B cell (primary cell): Measurements from ENCODE around the gene PARD6G. TPM values are rescaled to one million over a fixed set of nuclear protein-coding genes. Genes with fewer than 3 reads are reported as not detected.
A peak's percentile ranks its signal among the peaks of the same experiment; 100 is the strongest.

Experiments used
- ATAC-seq: fragments of 200-7000 bp; cut with Tn5 transposase; one replicate; pipeline ENCODE4 v1.10.0; 2021; ENCODE audit warnings: low read depth, mild to moderate bottlenecking, moderate number of reproducible peaks, moderate library complexity
- CTCF ChIA-PET: fragments of 350-600 bp; sonication (Branson Sonifier 250); formaldehyde crosslinking; loops from one replicate; lab custom pipeline; 2021; ENCODE audit warnings: antibody characterized with exemption, inconsistent platforms; lab: Charles Lee
- POLR2A ChIA-PET: fragments of 350-600 bp; sonication (Branson Sonifier 250); formaldehyde crosslinking; loops from one replicate; lab custom pipeline; 2021; ENCODE audit warnings: antibody characterized with exemption; lab: Charles Lee
- DNase-seq: peaks from one replicate; pipeline ENCODE4 v3.0.0; 2013
- H2AFZ ChIP-seq: 2 replicates; pipeline ENCODE4 v1.6.1; 2012; ENCODE audit warnings: mild to moderate bottlenecking, low read depth, low read length; ENCODE audit not compliant: insufficient read depth, poor library complexity, severe bottlenecking
- H3K27ac ChIP-seq, 2 donors: 1 replicate in 1 of 2; 2 replicates in 1 of 2; pipeline ENCODE4 v1.5.1; 2012 to 2013; ENCODE audit warnings: low read length in 2 of 2, mild to moderate bottlenecking in 2 of 2, moderate library complexity in 1 of 2
- H3K27me3 ChIP-seq, 4 experiments: fragments of 200-600 bp in 1 of 4; sonication (generic) in 1 of 4; replicated peaks in 1 of 4; 1 replicate in 2 of 4; 2 replicates in 2 of 4; pipeline versions ENCODE4 v1.6.1 to v1.7.0; 2013 to 2016; ENCODE audit warnings: low read length in 3 of 4, mild to moderate bottlenecking in 2 of 4, mixed read lengths in 1 of 4, moderate library complexity in 1 of 4; ENCODE audit not compliant: insufficient read depth in 4 of 4, control insufficient read depth in 3 of 4; ENCODE audit errors: control extremely low read depth in 1 of 4
- H3K36me3 ChIP-seq, 2 experiments: replicated peaks in 1 of 2; 1 replicate in 1 of 2; 2 replicates in 1 of 2; pipeline versions ENCODE4 v1.6.1 to v1.7.1; 2013; ENCODE audit warnings: low read length in 1 of 2; ENCODE audit not compliant: insufficient read depth in 2 of 2, control insufficient read depth in 1 of 2; ENCODE audit errors: control extremely low read depth in 1 of 2, extremely low read depth in 1 of 2
- H3K4me1 ChIP-seq, 2 donors: fragments of 200-600 bp in 1 of 2; sonication (generic) in 1 of 2; 1 replicate in 1 of 2; 2 replicates in 1 of 2; pipeline versions ENCODE4 v1.5.1 to v1.6.1; 2013 to 2017; ENCODE audit warnings: low read length in 2 of 2; ENCODE audit not compliant: control insufficient read depth in 2 of 2, insufficient read depth in 2 of 2
- H3K4me2 ChIP-seq: replicated peaks from 2 replicates; pipeline ENCODE3; 2012; ENCODE audit warnings: mild to moderate bottlenecking, low read depth, low read length; ENCODE audit not compliant: poor library complexity, severe bottlenecking
- H3K4me3 ChIP-seq, 5 experiments: fragments of 200-600 bp in 1 of 5; sonication (generic) in 1 of 5; 1 replicate in 3 of 5; 2 replicates in 2 of 5; pipeline versions ENCODE4 v1.5.1 to v1.7.0; 2011 to 2016; ENCODE audit warnings: low read length in 4 of 5, mild to moderate bottlenecking in 4 of 5, low read depth in 2 of 5, control low read depth in 1 of 5, moderate library complexity in 1 of 5; ENCODE audit not compliant: insufficient read depth in 1 of 5; ENCODE audit errors: control extremely low read depth in 1 of 5, extremely low read depth in 1 of 5
- H3K79me2 ChIP-seq: fragments of 200-600 bp; sonication (generic); one replicate; pipeline ENCODE4 v1.6.0; 2016; ENCODE audit warnings: low read length; ENCODE audit not compliant: control insufficient read depth, insufficient read depth
- H3K9ac ChIP-seq: fragments of 200-600 bp; sonication (generic); 2 replicates; pipeline ENCODE4 v1.6.1; 2017; ENCODE audit warnings: mild to moderate bottlenecking, low read length, moderate library complexity
- H3K9me3 ChIP-seq, 3 donors: one replicate each; pipeline versions ENCODE4 v1.6.1 to v1.7.1; 2013; ENCODE audit warnings: low read length in 2 of 3; ENCODE audit not compliant: control insufficient read depth in 2 of 3, insufficient read depth in 1 of 3; ENCODE audit errors: control extremely low read depth in 1 of 3
- H4K20me1 ChIP-seq: 2 replicates; pipeline ENCODE4 v1.6.0; 2012; ENCODE audit warnings: mild to moderate bottlenecking, low read length; ENCODE audit not compliant: insufficient read depth, control insufficient read depth, poor library complexity, severe bottlenecking
- H3K27ac Mint-ChIP-seq: one replicate; pipeline ENCODE4 v1.8.0; 2021; ENCODE audit warnings: mixed read lengths
- H3K27me3 Mint-ChIP-seq: one replicate; pipeline ENCODE4 v1.8.0; 2021; ENCODE audit warnings: mixed read lengths
- H3K4me1 Mint-ChIP-seq: one replicate; pipeline ENCODE4 v1.8.0; 2021; ENCODE audit warnings: mixed read lengths
- H3K4me3 Mint-ChIP-seq: one replicate; pipeline ENCODE4 v1.8.0; 2021; ENCODE audit warnings: mixed read lengths
- H3K9me3 Mint-ChIP-seq: one replicate; pipeline ENCODE4 v1.8.0; 2022; ENCODE audit warnings: mixed read lengths; ENCODE audit not compliant: insufficient read depth
- EZH2 ChIP-seq: IDR thresholded peaks from 2 replicates; pipeline ENCODE4 v1.6.1; 2012; ENCODE audit warnings: borderline replicate concordance, low read depth, mild to moderate bottlenecking, moderate library complexity, low read length; ENCODE audit not compliant: insufficient read depth, poor library complexity, severe bottlenecking
- WGBS: methylation state at CpG from one replicate; pipeline ENCODE4 v1.1.5; 2013; ENCODE audit warnings: missing lambda C conversion rate; ENCODE audit not compliant: insufficient coverage; 5-methylcytosine and 5-hydroxymethylcytosine counted together
- intact Hi-C: fragments of 100-400 bp; cut with micrococcal nuclease; formaldehyde crosslinking; loops from one replicate; pipeline ENCODE4 v1.10.0; 2022
- polyA plus RNA-seq: library from polyadenylated mRNA; depleted of rRNA; stranded (reverse); fragments of >200 nt; gene quantifications from 2 replicates; pipeline ENCODE4 v1.2.3, GENCODE V29; 2012
- total RNA-seq, 2 donors: library from RNA; stranded (reverse); fragments of 120-200 nt in 1 of 2; gene quantifications; 1 replicate in 1 of 2; 2 replicates in 1 of 2; pipeline versions ENCODE4 v1.2.3 to v1.2.4, GENCODE V29; 2013 to 2022
- TF ChIP-seq, protein P1 (sequence below): fragments of 200-600 bp; IDR thresholded peaks from one replicate; pipeline ENCODE4 v1.8.0; 2022; ENCODE audit warnings: antibody characterized with exemption, mild to moderate bottlenecking

PARD6G gene
- total and polyA plus RNA-seq, 2 donors (not counting 1 experiment from before 2014, with no cell fraction given) = not detected

DNA sequence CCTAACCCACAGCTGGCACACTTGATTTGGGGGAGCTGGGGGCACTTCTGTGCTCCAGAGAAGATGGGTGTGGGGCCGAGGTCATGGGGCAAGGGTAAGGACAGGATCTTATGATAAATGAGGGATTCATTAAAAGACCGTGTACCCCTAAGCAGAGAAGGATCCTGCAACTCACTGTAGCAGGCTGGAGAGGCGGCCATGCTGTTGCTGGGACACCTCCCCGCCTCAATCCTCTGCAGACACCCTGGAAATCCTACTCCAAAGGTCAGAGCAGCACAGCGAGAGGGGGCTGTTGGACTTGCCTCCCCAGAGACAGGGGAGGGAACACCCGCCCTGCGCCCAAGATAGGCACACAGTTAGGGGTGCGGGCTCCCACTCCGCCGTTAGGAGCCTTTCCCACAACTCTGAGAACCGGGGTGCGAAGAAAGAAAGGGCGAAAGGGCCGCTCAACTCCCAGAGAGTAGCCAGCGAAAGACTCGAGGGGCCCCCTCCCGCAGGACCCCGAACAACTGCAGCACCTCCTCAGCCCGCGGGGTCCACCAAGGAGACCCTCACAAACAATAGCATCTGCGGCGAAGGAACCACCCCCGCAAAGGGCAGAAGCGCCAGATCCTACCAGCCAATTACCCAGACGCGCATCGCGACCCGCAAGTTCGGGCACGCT, 1.4 kb downstream of the PARD6G start:
- Histone ChIP-seq H4K20me1 (no peaks in the 10 kb centered on the region), H3K9me3 (peaks cover 0 to 5% (median 0%) of the 10 kb centered on the region in 3 donors), H3K4me2 (peak overlapping the region; percentile 87), H3K4me1 (peaks cover 8 to 10% of the 10 kb centered on the region in 2 donors), H3K9ac (no peak overlapping the region), H3K36me3 (no peaks in the 10 kb centered on the region), H3K4me3 (no peak overlapping the region), H2AFZ (no peak overlapping the region), H3K27me3 (peaks cover 0 to 43% (median 14%) of the 10 kb centered on the region in 4 experiments), H3K27ac (no peak overlapping the region), H3K79me2 (no peaks in the 10 kb centered on the region)
- 41% methylated on average over 26 of the region's 31 CpGs for WGBS
- H3K4me3 Mint-ChIP-seq = peak overlapping the region; percentile 73
- TF ChIP-seq, protein P1, sequence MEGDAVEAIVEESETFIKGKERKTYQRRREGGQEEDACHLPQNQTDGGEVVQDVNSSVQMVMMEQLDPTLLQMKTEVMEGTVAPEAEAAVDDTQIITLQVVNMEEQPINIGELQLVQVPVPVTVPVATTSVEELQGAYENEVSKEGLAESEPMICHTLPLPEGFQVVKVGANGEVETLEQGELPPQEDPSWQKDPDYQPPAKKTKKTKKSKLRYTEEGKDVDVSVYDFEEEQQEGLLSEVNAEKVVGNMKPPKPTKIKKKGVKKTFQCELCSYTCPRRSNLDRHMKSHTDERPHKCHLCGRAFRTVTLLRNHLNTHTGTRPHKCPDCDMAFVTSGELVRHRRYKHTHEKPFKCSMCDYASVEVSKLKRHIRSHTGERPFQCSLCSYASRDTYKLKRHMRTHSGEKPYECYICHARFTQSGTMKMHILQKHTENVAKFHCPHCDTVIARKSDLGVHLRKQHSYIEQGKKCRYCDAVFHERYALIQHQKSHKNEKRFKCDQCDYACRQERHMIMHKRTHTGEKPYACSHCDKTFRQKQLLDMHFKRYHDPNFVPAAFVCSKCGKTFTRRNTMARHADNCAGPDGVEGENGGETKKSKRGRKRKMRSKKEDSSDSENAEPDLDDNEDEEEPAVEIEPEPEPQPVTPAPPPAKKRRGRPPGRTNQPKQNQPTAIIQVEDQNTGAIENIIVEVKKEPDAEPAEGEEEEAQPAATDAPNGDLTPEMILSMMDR = no peak
- TF ChIP-seq EZH2 = no peak
- ChIA-PET POLR2A (no interaction called here), CTCF (no interaction called here)
- H3K27ac Mint-ChIP-seq = no peak overlapping the region
- H3K9me3 Mint-ChIP-seq = no peaks in the 10 kb centered on the region
- ATAC-seq (no peak), DNase-seq (no peak)
- peaks cover 50% of the 10 kb centered on the region for H3K27me3 Mint-ChIP-seq
- intact Hi-C loops = no loop called here
- peaks cover 10% of the 10 kb centered on the region for H3K4me1 Mint-ChIP-seq

DNA sequence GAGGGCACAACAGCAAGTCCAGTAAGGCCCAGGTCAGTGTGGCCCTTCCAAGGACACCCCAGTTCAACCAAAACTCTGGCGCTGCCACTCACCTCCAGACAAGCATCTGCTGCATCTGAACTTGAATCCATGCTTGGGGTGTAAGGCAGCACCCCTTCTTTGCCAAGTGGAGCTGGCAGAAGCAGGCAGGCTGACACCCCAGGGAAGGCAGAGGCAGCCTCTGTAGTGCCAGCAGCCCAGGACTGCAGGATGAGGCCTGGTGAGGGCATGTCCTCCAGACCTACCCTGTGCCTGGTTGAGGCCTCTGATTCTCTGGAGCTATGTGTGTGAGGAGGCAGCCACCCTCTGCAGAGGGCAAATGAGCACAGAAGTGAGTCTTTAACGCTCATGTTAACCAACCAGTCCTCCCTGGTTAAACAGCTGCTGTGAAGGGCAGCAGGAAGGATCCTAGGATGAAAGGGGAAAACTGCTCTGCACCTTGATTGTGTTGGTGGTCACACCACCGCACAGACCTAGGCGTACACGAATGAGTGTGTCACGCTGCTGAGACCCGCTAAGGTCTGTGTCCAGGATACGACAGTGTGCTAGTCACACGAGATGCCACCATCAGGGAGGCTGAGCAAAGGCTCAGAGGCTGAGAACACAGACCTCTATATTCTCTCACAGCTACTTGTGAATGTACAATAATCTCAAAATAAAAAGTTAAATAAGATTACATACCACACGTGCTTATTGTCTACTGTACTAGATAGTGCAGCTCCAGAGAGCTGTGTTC, 2.2 kb downstream of the PARD6G start:
- intact Hi-C loops = no loop called here
- POLR2A ChIA-PET = no interaction called here
- no peak for ATAC-seq
- Histone ChIP-seq H3K4me1 (peaks cover 8 to 10% of the 10 kb centered on the region in 2 donors), H3K36me3 (no peaks in the 10 kb centered on the region), H3K9ac (no peak overlapping the region), H3K27me3 (peaks cover 0 to 44% (median 14%) of the 10 kb centered on the region in 4 experiments), H4K20me1 (no peaks in the 10 kb centered on the region), H3K9me3 (peaks cover 0 to 5% (median 0%) of the 10 kb centered on the region in 3 donors), H3K79me2 (no peaks in the 10 kb centered on the region), H3K4me3 (no peak overlapping the region), H2AFZ (no peak overlapping the region), H3K27ac (no peak overlapping the region), H3K4me2 (no peak overlapping the region)
- Mint-ChIP-seq H3K27ac (no peak overlapping the region), H3K4me1 (peaks cover 10% of the 10 kb centered on the region), H3K27me3 (peaks cover 57% of the 10 kb centered on the region), H3K9me3 (no peaks in the 10 kb centered on the region), H3K4me3 (peak overlapping the region; percentile 73)
- TF ChIP-seq, protein P1 = no peak
- no peak for TF ChIP-seq EZH2
- CTCF ChIA-PET = no interaction called here
- 95% methylated on average over 8 of the region's 10 CpGs for WGBS
- DNase-seq = no peak
